ENCODE data around the gene C10orf95. TPM values are rescaled to one million over a fixed set of nuclear protein-coding genes. Genes with fewer than 3 reads are reported as not detected.

Gene C10orf95
- total and polyA plus RNA-seq, 2 of the 13 experiments (the other 11 are each of a cell fraction or from before 2014, with no cell fraction given), result 0.05 to 0.07 TPM

DNA sequence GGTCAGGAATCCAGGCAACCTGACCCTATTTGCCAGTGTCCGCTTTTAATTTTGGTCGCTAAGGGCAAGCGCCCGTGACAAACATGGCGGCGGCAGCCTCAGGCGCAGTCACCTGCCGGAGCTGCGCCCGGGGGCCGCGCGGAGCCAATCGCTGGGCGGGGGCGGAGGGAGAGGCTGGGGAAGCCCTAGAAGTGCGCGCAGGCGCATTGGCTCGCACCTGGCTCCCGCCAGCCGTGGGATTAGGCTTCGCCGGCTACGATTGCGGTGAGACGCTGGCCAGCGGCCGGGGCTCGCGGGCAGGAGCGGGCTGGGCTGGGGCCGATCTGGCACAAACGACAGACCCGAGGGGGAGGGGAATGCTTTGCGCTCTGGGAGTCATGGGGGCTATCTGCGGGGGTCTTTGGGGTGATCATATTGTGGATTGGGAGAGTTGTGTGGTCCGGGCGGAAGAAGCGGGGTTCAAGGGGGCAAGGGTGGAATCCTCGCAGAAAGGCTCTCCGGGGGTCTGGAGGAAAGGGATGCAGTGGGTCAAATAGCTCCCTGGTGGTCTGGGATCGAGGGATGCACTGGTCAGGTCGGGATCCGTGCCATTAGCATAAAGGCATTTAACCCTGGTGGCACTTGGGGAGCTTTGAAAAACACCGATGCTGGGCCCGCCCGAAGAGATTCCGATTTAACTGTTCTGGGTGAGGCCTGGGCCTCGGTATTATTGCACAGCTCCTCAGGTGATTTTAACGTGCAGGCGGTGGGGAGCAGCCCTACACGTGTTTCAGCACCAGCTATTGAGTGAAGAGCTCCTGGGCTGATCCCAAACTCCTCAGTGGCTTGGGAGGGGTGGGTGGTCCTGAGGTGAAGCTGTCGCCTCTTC is 10.1 kb upstream of the C10orf95 start (continued):
- TF ChIP-seq, protein P1, sequence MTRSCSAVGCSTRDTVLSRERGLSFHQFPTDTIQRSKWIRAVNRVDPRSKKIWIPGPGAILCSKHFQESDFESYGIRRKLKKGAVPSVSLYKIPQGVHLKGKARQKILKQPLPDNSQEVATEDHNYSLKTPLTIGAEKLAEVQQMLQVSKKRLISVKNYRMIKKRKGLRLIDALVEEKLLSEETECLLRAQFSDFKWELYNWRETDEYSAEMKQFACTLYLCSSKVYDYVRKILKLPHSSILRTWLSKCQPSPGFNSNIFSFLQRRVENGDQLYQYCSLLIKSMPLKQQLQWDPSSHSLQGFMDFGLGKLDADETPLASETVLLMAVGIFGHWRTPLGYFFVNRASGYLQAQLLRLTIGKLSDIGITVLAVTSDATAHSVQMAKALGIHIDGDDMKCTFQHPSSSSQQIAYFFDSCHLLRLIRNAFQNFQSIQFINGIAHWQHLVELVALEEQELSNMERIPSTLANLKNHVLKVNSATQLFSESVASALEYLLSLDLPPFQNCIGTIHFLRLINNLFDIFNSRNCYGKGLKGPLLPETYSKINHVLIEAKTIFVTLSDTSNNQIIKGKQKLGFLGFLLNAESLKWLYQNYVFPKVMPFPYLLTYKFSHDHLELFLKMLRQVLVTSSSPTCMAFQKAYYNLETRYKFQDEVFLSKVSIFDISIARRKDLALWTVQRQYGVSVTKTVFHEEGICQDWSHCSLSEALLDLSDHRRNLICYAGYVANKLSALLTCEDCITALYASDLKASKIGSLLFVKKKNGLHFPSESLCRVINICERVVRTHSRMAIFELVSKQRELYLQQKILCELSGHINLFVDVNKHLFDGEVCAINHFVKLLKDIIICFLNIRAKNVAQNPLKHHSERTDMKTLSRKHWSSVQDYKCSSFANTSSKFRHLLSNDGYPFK (CRISPR knock-in tag; IDR thresholded peaks at IDR 0.05; ENCODE audit: borderline replicate concordance), result peak; percentile 81; the same call in 1 of the 2 replicates
- TF ChIP-seq, protein P2, sequence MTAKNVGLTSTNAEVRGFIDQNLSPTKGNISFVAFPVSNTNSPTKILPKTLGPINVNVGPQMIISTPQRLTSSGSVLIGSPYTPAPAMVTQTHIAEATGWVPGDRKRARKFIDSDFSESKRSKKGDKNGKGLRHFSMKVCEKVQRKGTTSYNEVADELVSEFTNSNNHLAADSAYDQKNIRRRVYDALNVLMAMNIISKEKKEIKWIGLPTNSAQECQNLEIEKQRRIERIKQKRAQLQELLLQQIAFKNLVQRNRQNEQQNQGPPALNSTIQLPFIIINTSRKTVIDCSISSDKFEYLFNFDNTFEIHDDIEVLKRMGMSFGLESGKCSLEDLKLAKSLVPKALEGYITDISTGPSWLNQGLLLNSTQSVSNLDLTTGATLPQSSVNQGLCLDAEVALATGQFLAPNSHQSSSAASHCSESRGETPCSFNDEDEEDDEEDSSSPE (CRISPR knock-in tag; IDR thresholded peaks at IDR 0.05), result peak; percentile 88
- TF ChIP-seq SOX6 (IDR thresholded peaks at IDR 0.05) (no peak), SOX6 (CRISPR knock-in tag; IDR thresholded peaks at IDR 0.05) (peak; percentile 63), FOSL1 (CRISPR knock-in tag; IDR thresholded peaks at IDR 0.05; ENCODE audit: borderline replicate concordance) (no peak), GABPA (IDR thresholded peaks at IDR 0.05; ENCODE audit: low read depth, low read length) (no peak), GABPA (CRISPR knock-in tag; IDR thresholded peaks at IDR 0.05; ENCODE audit: low read depth) (peak; percentile 25; the same call in 1 of the 2 replicates), REPIN1 (CRISPR knock-in tag; IDR thresholded peaks at IDR 0.05; ENCODE audit: borderline replicate concordance, low read depth) (peak; percentile 59; the same call in 1 of the 2 replicates), KDM5B (CRISPR knock-in tag; IDR thresholded peaks at IDR 0.05; ENCODE audit: borderline replicate concordance) (peak; percentile 39; the same call in 1 of the 2 replicates), FIP1L1 (IDR thresholded peaks at IDR 0.05; ENCODE audit: borderline replicate concordance, insufficient read depth, low read depth, low read length) (no peak), CREM (IDR thresholded peaks at IDR 0.05) (peak; percentile 50; the same call in 1 of the 2 replicates), CREM (CRISPR knock-in tag; IDR thresholded peaks at IDR 0.05) (no peak), ARNTL (CRISPR knock-in tag; IDR thresholded peaks at IDR 0.05) (peak; percentile 62), ZNF331 (CRISPR knock-in tag; IDR thresholded peaks at IDR 0.05) (peak; percentile 17; the same call in 1 of the 2 replicates), JUNB (CRISPR knock-in tag; IDR thresholded peaks at IDR 0.05; ENCODE audit: borderline replicate concordance) (no peak), MEIS1 (CRISPR knock-in tag; IDR thresholded peaks at IDR 0.05; ENCODE audit: borderline replicate concordance) (peak; percentile 81), HES4 (CRISPR knock-in tag; IDR thresholded peaks at IDR 0.05; ENCODE audit: borderline replicate concordance) (peak; percentile 38; the same call in 1 of the 2 replicates), ZNF75D (CRISPR knock-in tag; IDR thresholded peaks at IDR 0.05; ENCODE audit: borderline replicate concordance) (no peak), GABPB1 (CRISPR knock-in tag; IDR thresholded peaks at IDR 0.05) (peak; percentile 90)
- TF ChIP-seq, protein P3, sequence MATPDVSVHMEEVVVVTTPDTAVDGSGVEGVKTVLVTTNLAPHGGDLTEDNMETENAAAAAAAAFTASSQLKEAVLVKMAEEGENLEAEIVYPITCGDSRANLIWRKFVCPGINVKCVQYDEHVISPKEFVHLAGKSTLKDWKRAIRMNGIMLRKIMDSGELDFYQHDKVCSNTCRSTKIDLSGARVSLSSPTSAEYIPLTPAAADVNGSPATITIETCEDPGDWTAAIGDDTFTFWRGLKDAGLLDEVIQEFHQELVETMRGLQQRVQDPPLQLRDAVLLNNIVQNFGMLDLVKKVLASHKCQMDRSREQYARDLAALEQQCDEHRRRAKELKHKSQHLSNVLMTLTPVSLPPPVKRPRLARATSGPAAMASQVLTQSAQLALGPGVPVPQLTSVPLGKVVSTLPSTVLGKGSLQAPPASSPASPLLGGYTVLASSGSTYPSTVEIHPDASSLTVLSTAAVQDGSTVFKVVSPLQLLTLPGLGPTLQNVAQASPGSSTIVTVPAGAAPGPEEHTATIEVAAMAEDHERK (CRISPR knock-in tag; IDR thresholded peaks at IDR 0.05; ENCODE audit: low read depth), result peak; percentile 81
- TF ChIP-seq, protein P4, sequence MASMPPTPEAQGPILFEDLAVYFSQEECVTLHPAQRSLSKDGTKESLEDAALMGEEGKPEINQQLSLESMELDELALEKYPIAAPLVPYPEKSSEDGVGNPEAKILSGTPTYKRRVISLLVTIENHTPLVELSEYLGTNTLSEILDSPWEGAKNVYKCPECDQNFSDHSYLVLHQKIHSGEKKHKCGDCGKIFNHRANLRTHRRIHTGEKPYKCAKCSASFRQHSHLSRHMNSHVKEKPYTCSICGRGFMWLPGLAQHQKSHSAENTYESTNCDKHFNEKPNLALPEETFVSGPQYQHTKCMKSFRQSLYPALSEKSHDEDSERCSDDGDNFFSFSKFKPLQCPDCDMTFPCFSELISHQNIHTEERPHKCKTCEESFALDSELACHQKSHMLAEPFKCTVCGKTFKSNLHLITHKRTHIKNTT (CRISPR knock-in tag; IDR thresholded peaks at IDR 0.05), result no peak
- TF ChIP-seq, protein P5, sequence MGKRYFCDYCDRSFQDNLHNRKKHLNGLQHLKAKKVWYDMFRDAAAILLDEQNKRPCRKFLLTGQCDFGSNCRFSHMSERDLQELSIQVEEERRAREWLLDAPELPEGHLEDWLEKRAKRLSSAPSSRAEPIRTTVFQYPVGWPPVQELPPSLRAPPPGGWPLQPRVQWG (CRISPR knock-in tag; IDR thresholded peaks at IDR 0.05; ENCODE audit: borderline replicate concordance, low read depth), result no peak
